GM12872 (cell line): ENCODE measurements around the gene GNB1L.

Source experiments
- TF ChIP-seq, protein P1 (sequence below): IDR thresholded peaks from 3 replicates; pipeline ENCODE4 v1.5.1; 2011; ENCODE audit warnings: low read depth, mild to moderate bottlenecking, low read length, moderate library complexity; ENCODE audit not compliant: insufficient read depth

The GNB1L gene, protein sequence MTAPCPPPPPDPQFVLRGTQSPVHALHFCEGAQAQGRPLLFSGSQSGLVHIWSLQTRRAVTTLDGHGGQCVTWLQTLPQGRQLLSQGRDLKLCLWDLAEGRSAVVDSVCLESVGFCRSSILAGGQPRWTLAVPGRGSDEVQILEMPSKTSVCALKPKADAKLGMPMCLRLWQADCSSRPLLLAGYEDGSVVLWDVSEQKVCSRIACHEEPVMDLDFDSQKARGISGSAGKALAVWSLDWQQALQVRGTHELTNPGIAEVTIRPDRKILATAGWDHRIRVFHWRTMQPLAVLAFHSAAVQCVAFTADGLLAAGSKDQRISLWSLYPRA

DNA sequence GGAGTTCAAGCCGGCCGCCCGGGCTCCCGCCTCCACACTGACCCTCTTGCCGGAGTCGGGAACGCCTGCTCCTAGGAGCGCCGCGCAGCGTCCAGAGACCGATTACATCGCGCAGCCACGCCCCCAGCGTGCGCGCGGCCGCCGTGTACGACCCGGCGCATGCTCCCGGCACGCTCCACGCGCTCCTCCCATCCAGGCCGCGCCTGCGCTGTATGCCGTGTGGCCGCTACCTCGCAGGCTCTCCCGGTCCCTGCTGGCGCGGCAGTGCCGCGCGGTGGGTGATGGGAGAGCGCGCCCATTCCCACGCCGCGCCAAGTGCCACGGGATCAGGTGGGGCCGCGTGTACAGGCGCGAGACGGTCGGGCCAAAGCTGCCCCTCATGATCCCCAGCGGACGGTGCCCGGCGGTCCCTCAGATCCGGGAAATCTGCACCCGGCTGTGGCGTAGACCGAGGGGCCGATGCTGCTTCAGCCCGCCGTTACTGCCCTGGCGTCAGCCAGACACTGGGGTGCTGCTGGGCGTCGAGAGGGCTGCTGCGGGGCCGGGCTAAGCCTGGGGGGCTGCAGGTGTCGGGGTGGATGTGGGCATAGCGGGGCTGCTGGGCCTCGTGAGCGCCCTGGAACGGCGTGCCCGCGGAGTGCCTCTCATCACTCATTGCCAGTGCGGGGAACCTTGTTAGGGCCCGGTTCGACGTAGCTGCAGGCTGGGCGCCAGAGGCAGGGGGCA, at the start of gene GNB1L, which contains the start of gene RTL10:
Gene GNB1L, minus strand, starts transcription at position 97 of the 726 bp plus-strand sequence. CDS start 33,519 bp downstream, outside the sequence.
Gene RTL10, minus strand, starts transcription at position 97 of the 726 bp plus-strand sequence. CDS start 2,613 bp downstream, outside the sequence.
- TF ChIP-seq, protein P1, sequence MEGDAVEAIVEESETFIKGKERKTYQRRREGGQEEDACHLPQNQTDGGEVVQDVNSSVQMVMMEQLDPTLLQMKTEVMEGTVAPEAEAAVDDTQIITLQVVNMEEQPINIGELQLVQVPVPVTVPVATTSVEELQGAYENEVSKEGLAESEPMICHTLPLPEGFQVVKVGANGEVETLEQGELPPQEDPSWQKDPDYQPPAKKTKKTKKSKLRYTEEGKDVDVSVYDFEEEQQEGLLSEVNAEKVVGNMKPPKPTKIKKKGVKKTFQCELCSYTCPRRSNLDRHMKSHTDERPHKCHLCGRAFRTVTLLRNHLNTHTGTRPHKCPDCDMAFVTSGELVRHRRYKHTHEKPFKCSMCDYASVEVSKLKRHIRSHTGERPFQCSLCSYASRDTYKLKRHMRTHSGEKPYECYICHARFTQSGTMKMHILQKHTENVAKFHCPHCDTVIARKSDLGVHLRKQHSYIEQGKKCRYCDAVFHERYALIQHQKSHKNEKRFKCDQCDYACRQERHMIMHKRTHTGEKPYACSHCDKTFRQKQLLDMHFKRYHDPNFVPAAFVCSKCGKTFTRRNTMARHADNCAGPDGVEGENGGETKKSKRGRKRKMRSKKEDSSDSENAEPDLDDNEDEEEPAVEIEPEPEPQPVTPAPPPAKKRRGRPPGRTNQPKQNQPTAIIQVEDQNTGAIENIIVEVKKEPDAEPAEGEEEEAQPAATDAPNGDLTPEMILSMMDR = 0 out of 3 replicates have a peak, but pooled peaks have one; percentile 7

DNA sequence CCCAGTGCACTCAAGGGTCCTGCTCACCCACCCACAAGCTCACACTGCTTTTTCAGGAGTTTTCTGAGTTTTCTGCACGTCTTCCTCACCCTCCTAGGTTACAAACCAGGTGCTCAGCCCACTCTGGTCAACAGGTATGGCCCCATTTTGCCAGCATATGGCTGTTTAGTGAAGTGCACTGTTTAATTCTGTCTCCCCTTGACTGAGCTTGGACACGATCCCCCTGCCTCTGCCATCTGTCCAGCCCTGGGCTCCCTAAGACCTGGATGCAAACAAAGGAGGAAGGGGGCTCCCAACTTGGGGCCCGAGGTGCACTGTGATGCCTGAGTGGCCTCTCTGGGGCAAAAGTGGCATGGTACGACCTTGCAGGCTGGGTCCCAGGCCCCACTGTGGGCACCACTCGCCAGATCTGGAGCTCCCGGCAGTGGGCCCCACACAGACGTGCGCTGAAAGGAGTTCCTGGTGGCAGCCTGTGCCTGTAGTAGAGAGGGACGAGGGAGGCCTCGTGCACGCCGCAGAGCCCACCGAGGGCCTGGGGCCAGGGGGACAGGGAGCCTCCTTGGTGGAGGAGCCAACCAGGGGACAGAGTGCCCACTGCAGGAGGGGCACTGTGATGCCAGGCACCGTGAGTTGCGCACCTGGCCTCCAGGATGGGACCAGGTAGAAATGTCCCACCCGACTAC, 49.6 kb upstream of the GNB1L start:
- TF ChIP-seq, protein P1 = no peak

DNA sequence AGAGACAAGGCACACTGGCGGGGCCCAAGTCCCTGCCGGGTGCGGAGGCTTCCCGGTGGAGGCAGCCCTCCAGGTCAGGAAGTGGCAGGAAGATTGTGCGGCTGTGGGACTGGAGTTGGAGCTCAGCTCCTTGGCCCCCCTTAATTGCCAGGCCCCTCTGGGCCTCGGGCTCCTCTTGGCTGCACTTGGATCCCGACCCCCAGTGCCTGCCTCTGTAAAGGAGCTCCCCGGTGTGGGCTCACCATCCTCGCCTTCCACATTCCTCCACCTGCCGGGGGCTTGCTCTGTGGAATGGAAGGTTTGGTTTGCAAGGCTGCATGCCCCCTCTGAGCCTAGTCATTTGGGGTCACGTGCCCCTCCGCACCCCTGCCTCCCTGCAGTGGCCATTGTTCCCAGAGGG, 48.8 kb upstream of the GNB1L start:
- TF ChIP-seq, protein P1 = no peak

DNA sequence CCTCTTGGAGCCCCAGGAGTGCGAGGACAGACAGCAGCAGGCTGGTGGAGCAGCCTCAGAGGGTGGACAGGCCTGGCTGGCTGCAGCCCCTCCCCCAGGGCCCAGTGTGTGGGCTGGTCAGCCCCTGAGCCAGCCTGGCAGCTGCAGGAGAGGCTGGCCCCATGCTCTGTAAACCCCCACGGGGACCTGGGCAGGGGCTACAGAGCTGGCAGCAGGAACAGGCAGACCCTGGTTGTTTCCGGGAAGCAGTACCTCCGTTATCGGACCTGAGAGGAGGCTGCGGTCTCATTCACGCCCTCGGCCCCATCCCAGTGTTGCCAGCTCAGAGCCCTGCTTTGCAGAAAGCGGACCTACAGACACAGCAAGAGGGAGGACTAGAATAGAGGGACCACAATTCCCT, 48.4 kb upstream of the GNB1L start:
- TF ChIP-seq, protein P1 = no peak

DNA sequence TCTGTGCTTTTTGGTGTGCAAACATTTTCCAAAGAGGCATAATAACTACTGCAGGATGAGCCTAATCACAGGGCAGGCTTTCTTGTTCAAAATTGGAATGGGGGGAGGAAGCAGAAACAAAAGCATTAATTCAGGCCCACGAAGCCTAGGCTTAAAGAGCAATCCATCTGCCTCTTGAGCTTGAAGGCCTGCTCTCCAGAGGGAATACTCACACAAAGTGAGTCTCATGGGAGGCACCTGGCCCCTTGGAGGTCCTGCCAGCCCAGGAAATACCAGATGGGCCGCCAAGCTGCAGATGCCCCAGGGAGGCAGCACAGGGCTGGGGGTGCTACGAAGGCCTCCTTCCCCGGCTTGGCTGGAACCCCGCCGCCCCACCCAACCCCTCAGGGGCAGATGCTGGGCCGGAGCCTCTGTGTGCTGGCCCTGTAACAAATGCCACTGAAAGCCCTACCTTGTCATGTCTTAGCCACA, 47.6 kb upstream of the GNB1L start:
- TF ChIP-seq, protein P1 = no peak

DNA sequence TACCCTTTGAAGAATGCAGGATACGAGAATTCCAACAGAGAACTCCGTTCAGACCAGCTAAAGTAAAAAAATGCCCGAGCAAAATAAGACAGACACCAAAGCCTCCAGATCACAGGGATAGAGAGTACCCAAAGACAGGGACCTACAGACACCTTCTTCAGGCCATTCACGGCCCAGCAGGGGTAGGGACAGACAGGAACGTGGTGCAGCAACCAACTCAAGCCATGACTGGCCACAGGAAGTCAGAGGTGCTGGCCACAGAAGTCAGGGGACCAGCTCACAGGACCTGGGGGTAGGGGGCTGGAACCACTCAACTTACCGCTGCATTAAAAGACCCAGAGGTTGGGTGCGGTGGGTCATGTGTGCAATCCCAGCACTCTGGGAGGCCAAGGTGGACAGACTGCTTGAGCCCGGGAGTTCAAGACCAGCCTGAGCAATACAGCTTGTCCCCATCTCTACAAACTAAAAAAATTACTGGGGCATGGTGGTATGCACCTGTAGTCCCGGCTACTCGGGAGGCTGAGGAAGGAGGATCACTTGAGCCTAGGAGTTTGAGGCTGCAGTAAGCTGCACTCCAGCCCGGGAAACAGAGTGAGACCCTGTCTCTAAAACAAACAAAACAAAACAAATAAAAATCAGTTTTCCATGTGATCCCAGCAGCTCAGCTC, 47.0 kb upstream of the GNB1L start:
- TF ChIP-seq, protein P1 = no peak
